Stomach (tissue), 4 donors: ENCODE results near the gene RNF128.

Experiments used
- EP300 ChIP-seq: sonication (generic); formaldehyde crosslinking; IDR thresholded peaks from one replicate; pipeline ENCODE4 v1.6.1; 2017; ENCODE audit warnings: antibody characterized with exemption
- POLR2A ChIP-seq, 4 donors: fragments of 450-650 bp; IDR thresholded peaks; one replicate each; pipeline ENCODE4 v1.6.1; 2016; ENCODE audit warnings: antibody characterized with exemption in 4 of 4, control low read depth in 2 of 4, mild to moderate bottlenecking in 1 of 4, moderate library complexity in 1 of 4
- POLR2AphosphoS5 ChIP-seq, 3 donors: sonication (generic); formaldehyde crosslinking; IDR thresholded peaks; one replicate each; pipeline ENCODE4 v1.6.1; 2016; ENCODE audit warnings: antibody characterized with exemption in 3 of 3
- TF ChIP-seq, protein P1 (sequence below), 7 experiments: fragments of 450-650 bp in 4 of 7; fragments of 200-600 bp in 3 of 7; sonication (generic) in 3 of 7; IDR thresholded peaks; one replicate each; pipeline ENCODE4 v1.5.1; 2016 to 2019; ENCODE audit warnings: antibody characterized with exemption in 7 of 7, control low read depth in 2 of 7, mild to moderate bottlenecking in 1 of 7

DNA sequence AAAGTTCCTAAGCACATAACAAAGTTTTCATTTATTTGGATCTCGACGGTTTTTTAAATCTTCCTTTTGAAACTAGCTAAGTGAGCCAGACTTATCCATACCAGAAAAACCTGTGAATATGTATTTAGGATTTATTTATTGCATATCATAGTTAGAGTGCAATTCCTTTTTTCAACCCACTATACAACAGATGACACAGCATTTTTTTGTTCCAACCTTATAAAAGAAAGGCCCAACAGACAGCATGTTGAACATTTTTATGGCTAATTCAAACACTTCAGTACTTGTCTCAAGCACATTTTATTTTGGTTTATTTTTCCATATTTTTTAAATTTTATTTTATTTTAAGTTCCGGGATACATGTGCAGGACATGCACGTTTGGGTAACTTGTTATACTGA lies 15.1 kb upstream of the RNF128 start:
- TF ChIP-seq, protein P1, sequence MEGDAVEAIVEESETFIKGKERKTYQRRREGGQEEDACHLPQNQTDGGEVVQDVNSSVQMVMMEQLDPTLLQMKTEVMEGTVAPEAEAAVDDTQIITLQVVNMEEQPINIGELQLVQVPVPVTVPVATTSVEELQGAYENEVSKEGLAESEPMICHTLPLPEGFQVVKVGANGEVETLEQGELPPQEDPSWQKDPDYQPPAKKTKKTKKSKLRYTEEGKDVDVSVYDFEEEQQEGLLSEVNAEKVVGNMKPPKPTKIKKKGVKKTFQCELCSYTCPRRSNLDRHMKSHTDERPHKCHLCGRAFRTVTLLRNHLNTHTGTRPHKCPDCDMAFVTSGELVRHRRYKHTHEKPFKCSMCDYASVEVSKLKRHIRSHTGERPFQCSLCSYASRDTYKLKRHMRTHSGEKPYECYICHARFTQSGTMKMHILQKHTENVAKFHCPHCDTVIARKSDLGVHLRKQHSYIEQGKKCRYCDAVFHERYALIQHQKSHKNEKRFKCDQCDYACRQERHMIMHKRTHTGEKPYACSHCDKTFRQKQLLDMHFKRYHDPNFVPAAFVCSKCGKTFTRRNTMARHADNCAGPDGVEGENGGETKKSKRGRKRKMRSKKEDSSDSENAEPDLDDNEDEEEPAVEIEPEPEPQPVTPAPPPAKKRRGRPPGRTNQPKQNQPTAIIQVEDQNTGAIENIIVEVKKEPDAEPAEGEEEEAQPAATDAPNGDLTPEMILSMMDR (IDR thresholded peaks at IDR 0.05), result no peak
- TF ChIP-seq POLR2AphosphoS5 (IDR thresholded peaks at IDR 0.05) (no peak), POLR2A (IDR thresholded peaks at IDR 0.05) (no peak), EP300 (no peak)
